GM18520 (cell line): Measurements from ENCODE around the gene PIK3R6.

Experiments used
- ATAC-seq: cut with Tn5 transposase; IDR thresholded peaks from one replicate; pipeline ENCODE4 v1.9.1; 2021; ENCODE audit not compliant: unreplicated experiment

Gene PIK3R6

GRCh38 chr17:8754890-8755289, 112.6 kb downstream of the PIK3R6 start:
- no peak for ATAC-seq

GRCh38 chr17:8753976-8754440, 113.5 kb downstream of the PIK3R6 start:
- ATAC-seq, result no peak

GRCh38 chr17:8753136-8753975, 114.1 kb downstream of the PIK3R6 start:
- no peak for ATAC-seq
